Mesenchymal stem cell (in vitro differentiated cells and primary cell): ENCODE data around the gene CHRNA7.

Experiments used
- DNase-seq: peaks from one replicate; pipeline ENCODE4 v3.0.0-alpha.2; 2013
- H2AFZ ChIP-seq: one replicate; pipeline ENCODE4 v1.6.1; 2013; ENCODE audit warnings: low read depth, mild to moderate bottlenecking, control low read depth, inconsistent platforms, low read length, moderate library complexity
- H2AK5ac ChIP-seq: 2 replicates; pipeline ENCODE4 v1.6.1; 2013; ENCODE audit warnings: low read length, moderate library complexity, mild to moderate bottlenecking, inconsistent platforms; ENCODE audit not compliant: severe bottlenecking
- H2BK120ac ChIP-seq: one replicate; pipeline ENCODE4 v1.6.1; 2013; ENCODE audit warnings: low read depth, mild to moderate bottlenecking, inconsistent platforms, low read length, moderate library complexity
- H2BK12ac ChIP-seq, 2 experiments: one replicate each; pipeline ENCODE4 v1.6.1; 2013; ENCODE audit warnings: inconsistent platforms in 2 of 2, low read length in 2 of 2, mild to moderate bottlenecking in 2 of 2, moderate library complexity in 2 of 2, control low read depth in 1 of 2
- H2BK15ac ChIP-seq: one replicate; pipeline ENCODE4 v1.6.1; 2013; ENCODE audit warnings: mild to moderate bottlenecking, low read depth, inconsistent platforms; ENCODE audit not compliant: poor library complexity, severe bottlenecking
- H2BK5ac ChIP-seq: 2 replicates; pipeline ENCODE4 v1.6.1; 2013; ENCODE audit warnings: low read depth, mild to moderate bottlenecking, low read length, control low read depth, inconsistent platforms; ENCODE audit not compliant: poor library complexity, severe bottlenecking
- H3K14ac ChIP-seq, 2 experiments: one replicate each; pipeline ENCODE4 v1.6.1; 2013; ENCODE audit warnings: inconsistent platforms in 2 of 2, low read length in 2 of 2, control low read depth in 1 of 2, mild to moderate bottlenecking in 1 of 2, moderate library complexity in 1 of 2
- H3K18ac ChIP-seq, 2 experiments: one replicate each; pipeline ENCODE4 v1.6.1; 2013; ENCODE audit warnings: inconsistent platforms in 2 of 2, low read length in 2 of 2, control low read depth in 1 of 2, low read depth in 1 of 2, mild to moderate bottlenecking in 1 of 2
- H3K23ac ChIP-seq, 2 experiments: one replicate each; pipeline ENCODE4 v1.6.1; 2013; ENCODE audit warnings: inconsistent platforms in 2 of 2, low read length in 2 of 2, mild to moderate bottlenecking in 2 of 2, moderate library complexity in 2 of 2, control low read depth in 1 of 2
- H3K27ac ChIP-seq: 2 replicates; pipeline ENCODE4 v1.5.1; 2013; ENCODE audit warnings: mild to moderate bottlenecking, moderate library complexity, low read length, control low read depth, inconsistent platforms; ENCODE audit not compliant: poor library complexity, severe bottlenecking
- H3K27me3 ChIP-seq, 2 experiments: 2 replicates each; pipeline versions ENCODE4 v1.6.1 to v1.7.0; 2013; ENCODE audit warnings: low read length in 2 of 2, mild to moderate bottlenecking in 2 of 2, moderate library complexity in 2 of 2, control low read depth in 1 of 2, inconsistent platforms in 1 of 2; ENCODE audit not compliant: control insufficient read depth in 1 of 2, insufficient read depth in 1 of 2
- H3K36me3 ChIP-seq, 2 experiments: 2 replicates each; pipeline versions ENCODE4 v1.6.1 to v1.7.0; 2013; ENCODE audit warnings: low read length in 2 of 2, control low read depth in 1 of 2, inconsistent platforms in 1 of 2, low read depth in 1 of 2, mild to moderate bottlenecking in 1 of 2; ENCODE audit not compliant: insufficient read depth in 2 of 2, control insufficient read depth in 1 of 2
- H3K4ac ChIP-seq, 2 experiments: one replicate each; pipeline ENCODE4 v1.6.1; 2013; ENCODE audit warnings: inconsistent platforms in 2 of 2, low read length in 2 of 2, mild to moderate bottlenecking in 2 of 2, moderate library complexity in 2 of 2, control low read depth in 1 of 2, low read depth in 1 of 2
- H3K4me1 ChIP-seq: 2 replicates; pipeline ENCODE4 v1.6.1; 2013; ENCODE audit warnings: low read depth, low read length, control low read depth; ENCODE audit not compliant: control insufficient read depth, insufficient read depth
- H3K4me2 ChIP-seq: 2 replicates; pipeline ENCODE4 v1.6.1; 2013; ENCODE audit warnings: low read length, mild to moderate bottlenecking, inconsistent platforms; ENCODE audit not compliant: poor library complexity, severe bottlenecking
- H3K4me3 ChIP-seq, 2 experiments: 2 replicates each; pipeline versions ENCODE4 v1.5.1 to v1.7.0; 2013; ENCODE audit warnings: low read length in 2 of 2, mild to moderate bottlenecking in 2 of 2, control low read depth in 1 of 2, low read depth in 1 of 2; ENCODE audit not compliant: insufficient read depth in 1 of 2
- H3K79me1 ChIP-seq: replicated peaks from 2 replicates; pipeline ENCODE4 v1.6.1; 2013; ENCODE audit warnings: mild to moderate bottlenecking, control low read depth, low read length, inconsistent platforms; ENCODE audit not compliant: poor library complexity, severe bottlenecking
- H3K9ac ChIP-seq: 2 replicates; pipeline ENCODE4 v1.7.0; 2013; ENCODE audit warnings: mild to moderate bottlenecking, low read length, moderate library complexity
- H3K9me3 ChIP-seq: 2 replicates; pipeline ENCODE4 v1.7.0; 2013; ENCODE audit warnings: mild to moderate bottlenecking, low read length; ENCODE audit not compliant: control insufficient read depth
- H4K8ac ChIP-seq: one replicate; pipeline ENCODE4 v1.6.1; 2013; ENCODE audit warnings: inconsistent platforms, mild to moderate bottlenecking, low read length, moderate library complexity
- H4K91ac ChIP-seq: one replicate; pipeline ENCODE4 v1.6.1; 2013; ENCODE audit warnings: mild to moderate bottlenecking, low read length, inconsistent platforms
- WGBS: methylation state at CpG from one replicate; pipeline ENCODE4 v1.1.7; 2013; ENCODE audit warnings: mixed read lengths; 5-methylcytosine and 5-hydroxymethylcytosine counted together

The CHRNA7 gene

DNA sequence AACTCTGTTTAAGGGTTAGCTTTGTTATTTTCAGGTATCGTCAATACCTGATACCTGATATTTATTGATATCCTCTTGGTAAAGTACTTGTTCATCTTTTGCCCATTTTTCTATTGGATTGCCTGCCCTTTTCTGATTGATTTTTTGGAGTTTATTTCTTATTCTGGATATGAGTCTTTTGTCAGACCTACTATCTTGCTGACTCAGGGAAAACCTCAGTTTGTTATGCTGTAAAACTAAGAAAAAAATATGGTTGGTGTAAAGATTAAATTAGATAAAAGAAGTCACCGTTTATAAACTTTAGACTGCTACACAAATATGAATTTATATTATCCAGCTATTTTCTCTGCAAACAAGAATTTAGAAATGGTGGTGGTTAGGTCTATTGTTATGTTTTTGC lies 65.9 kb downstream of the CHRNA7 start:
- Histone ChIP-seq H3K27ac (no peak overlapping the region), H2AFZ (no peak overlapping the region), H3K36me3 (no peaks in the 10 kb centered on the region), H3K23ac (no peak overlapping the region), H2BK5ac (no peak overlapping the region), H4K8ac (no peak overlapping the region), H3K4me1 (no peaks in the 10 kb centered on the region), H3K9ac (no peak overlapping the region), H3K9me3 (no peaks in the 10 kb centered on the region), H3K27me3 (no peaks in the 10 kb centered on the region), H3K4me3 (no peak overlapping the region), H2BK12ac (no peak overlapping the region), H3K14ac (no peak overlapping the region), H4K91ac (no peak overlapping the region), H3K4me2 (no peak overlapping the region), H2BK15ac (no peak overlapping the region), H2AK5ac (no peak overlapping the region), H3K4ac (no peak overlapping the region), H3K18ac (no peak overlapping the region), H2BK120ac (no peak overlapping the region), H3K79me1 (no peaks in the 10 kb centered on the region)
- no CpG with 5 or more reads among the region's 2 CpGs for WGBS
- no peak for DNase-seq

DNA sequence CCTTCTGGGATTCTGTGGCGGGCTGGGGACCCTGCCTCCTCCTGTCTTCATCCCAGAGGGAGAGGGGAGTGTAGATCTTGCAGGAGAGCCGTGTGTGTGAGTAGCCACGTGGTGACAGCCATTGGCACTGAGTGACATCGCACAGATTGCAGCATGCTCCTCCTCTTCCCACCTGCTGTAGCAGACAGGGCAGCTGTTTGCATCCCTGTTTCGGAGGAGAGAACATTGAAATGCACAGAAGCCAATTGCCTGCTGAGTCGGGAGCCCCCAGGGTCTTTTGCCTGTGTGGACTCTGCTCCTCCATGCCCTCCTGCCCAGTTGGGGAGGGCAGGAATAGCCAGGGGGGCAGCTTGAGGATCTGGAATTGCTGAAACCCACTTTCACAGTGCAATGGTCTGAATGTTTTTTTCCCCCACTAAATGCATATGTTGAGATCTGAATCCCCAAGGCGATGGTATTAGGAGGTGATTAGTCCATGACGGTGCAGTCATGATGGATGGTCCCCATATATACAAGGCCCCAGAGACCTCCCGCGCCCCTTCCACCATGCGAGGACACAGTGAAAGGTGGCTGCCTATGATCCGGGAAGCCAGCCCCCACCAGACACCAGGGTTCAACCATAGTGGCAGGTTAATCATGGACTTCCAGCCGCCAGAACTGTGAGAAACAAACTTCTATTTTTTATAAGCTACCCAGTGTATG lies 66.8 kb downstream of the CHRNA7 start:
- Histone ChIP-seq H2AK5ac (no peak overlapping the region), H3K18ac (no peak overlapping the region), H3K36me3 (no peaks in the 10 kb centered on the region), H2BK120ac (no peak overlapping the region), H3K4ac (no peak overlapping the region), H3K4me1 (no peaks in the 10 kb centered on the region), H3K27me3 (no peaks in the 10 kb centered on the region), H4K8ac (no peak overlapping the region), H3K9me3 (no peaks in the 10 kb centered on the region), H3K23ac (no peak overlapping the region), H2BK5ac (no peak overlapping the region), H3K9ac (no peak overlapping the region), H3K4me2 (no peak overlapping the region), H3K27ac (no peak overlapping the region), H2BK15ac (no peak overlapping the region), H3K79me1 (no peaks in the 10 kb centered on the region), H2BK12ac (no peak overlapping the region), H3K14ac (no peak overlapping the region), H2AFZ (no peak overlapping the region), H4K91ac (no peak overlapping the region), H3K4me3 (no peak overlapping the region)
- DNase-seq: no peak
- 69% methylated on average over 12 of the region's 13 CpGs for WGBS

DNA sequence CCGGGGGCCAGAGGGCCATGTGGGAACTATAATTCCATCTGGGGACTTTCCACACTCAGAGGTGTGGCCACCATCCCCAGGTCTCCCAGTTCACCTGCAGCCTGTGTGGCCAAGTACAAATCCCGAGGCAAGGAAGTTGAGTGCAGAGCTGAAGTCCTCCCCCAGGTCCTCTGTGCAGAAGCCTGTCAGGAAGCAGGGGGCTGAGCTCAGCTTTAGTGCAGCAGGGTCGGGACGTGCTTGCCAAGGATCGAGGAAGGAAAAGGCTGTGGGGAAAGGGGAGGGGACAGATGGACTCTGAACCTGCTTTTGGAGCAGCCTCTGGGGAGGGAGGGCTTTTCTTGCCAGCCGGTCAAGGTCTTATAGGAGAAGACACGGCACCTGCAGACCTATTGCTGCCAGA lies 67.7 kb downstream of the CHRNA7 start:
- H3K4ac ChIP-seq: no peak overlapping the region
- no peaks in the 10 kb centered on the region for H3K36me3 ChIP-seq
- H2BK5ac ChIP-seq: no peak overlapping the region
- no peak overlapping the region for H3K14ac ChIP-seq
- no peaks in the 10 kb centered on the region for H3K9me3 ChIP-seq
- no peak overlapping the region for H2BK12ac ChIP-seq
- no peak overlapping the region for H4K91ac ChIP-seq
- no peak overlapping the region for H2AK5ac ChIP-seq
- no peak overlapping the region for H4K8ac ChIP-seq
- no peaks in the 10 kb centered on the region for H3K27me3 ChIP-seq
- no peak overlapping the region for H2BK15ac ChIP-seq
- no peaks in the 10 kb centered on the region for H3K4me1 ChIP-seq
- H3K23ac ChIP-seq: no peak overlapping the region
- DNase-seq: no peak
- H2AFZ ChIP-seq: no peak overlapping the region
- no peak overlapping the region for H2BK120ac ChIP-seq
- WGBS: 46% methylated on average over 7 of the region's 7 CpGs
- no peak overlapping the region for H3K9ac ChIP-seq
- no peaks in the 10 kb centered on the region for H3K79me1 ChIP-seq
- no peak overlapping the region for H3K4me3 ChIP-seq
- H3K27ac ChIP-seq: no peak overlapping the region
- no peak overlapping the region for H3K4me2 ChIP-seq
- H3K18ac ChIP-seq: no peak overlapping the region

DNA sequence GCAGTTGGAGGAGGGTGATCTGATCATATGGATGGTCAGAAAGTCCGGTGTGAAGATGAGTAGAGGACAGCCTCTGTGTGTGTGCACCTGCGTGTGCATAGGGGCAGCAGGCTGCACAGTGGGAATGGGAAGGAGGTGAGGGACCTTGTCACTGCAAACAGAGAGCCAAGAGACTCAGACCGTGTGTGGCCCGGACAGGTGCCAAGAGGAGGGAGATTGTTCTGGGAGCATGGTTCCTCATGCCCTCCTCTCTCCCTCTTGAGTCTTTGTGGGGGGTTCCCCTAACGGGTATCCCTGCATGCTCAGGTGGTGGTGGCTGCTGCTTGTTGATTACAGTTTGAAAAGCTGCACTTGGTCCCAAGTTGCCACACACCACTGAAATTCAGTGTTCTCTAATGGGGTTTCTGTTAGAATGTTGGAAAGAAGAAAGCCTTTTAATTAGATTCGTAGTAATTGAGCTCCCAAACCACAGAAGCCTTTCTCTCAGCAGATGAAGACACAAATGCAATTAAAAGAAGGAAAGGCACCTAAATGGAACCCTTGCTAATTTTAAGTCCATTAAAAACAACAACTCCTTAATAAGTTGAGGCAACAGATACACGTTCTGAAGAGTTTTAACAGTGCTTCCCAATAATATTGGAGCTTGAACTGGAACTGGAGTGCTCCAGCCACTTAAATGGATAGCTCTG lies 68.9 kb downstream of the CHRNA7 start:
- Histone ChIP-seq H2BK120ac (no peak overlapping the region), H3K18ac (no peak overlapping the region), H3K27ac (no peak overlapping the region), H2BK5ac (no peak overlapping the region), H3K4me2 (no peak overlapping the region), H2BK12ac (no peak overlapping the region), H4K91ac (no peak overlapping the region), H3K27me3 (no peaks in the 10 kb centered on the region), H3K9me3 (no peaks in the 10 kb centered on the region), H2AFZ (no peak overlapping the region), H2AK5ac (no peak overlapping the region), H3K36me3 (no peaks in the 10 kb centered on the region), H3K23ac (no peak overlapping the region), H4K8ac (no peak overlapping the region), H3K14ac (no peak overlapping the region), H2BK15ac (no peak overlapping the region), H3K4ac (no peak overlapping the region), H3K4me1 (no peaks in the 10 kb centered on the region), H3K79me1 (no peaks in the 10 kb centered on the region), H3K9ac (no peak overlapping the region), H3K4me3 (no peak overlapping the region)
- no peak for DNase-seq
- 53% methylated on average over 7 of the region's 7 CpGs for WGBS
